SU-DHL-6 (cell line): ENCODE measurements around the gene ELN.

Experiments
- EZH2phosphoT487 ChIP-seq: fragments of 200-600 bp; sonication (generic), shearing (Covaris generic); conservative IDR thresholded peaks from 2 replicates; pipeline ENCODE4 v1.6.1; 2018; ENCODE audit warnings: mild to moderate bottlenecking, antibody characterized with exemption, low read length, moderate library complexity, mixed read lengths
- TF ChIP-seq, protein P1 (sequence below): fragments of 200-600 bp; sonication (generic); IDR thresholded peaks from one replicate; pipeline ENCODE4 v1.5.1; 2017; ENCODE audit warnings: antibody characterized with exemption, mild to moderate bottlenecking, low read length, moderate library complexity; ENCODE audit not compliant: insufficient read depth, poor library complexity, severe bottlenecking

DNA sequence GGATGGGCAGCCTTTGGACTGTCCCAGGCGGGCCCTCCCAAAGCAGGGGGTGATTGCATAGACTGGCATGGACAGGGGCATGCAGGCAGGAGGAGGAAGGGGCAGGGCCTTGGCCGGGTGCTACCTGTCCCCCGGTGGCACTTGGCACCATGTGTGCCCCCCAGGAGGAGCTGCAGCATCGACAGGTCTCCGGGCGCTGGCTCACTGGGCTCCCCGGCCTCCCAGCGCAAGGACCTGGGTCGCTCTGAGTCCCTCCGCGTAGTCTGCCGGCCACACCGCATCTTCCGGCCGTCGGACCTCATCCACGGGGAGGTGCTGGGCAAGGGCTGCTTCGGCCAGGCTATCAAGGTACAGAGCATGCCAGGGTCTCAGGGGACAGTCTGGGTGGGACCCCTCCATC, 78.9 kb downstream of the ELN start:
- TF ChIP-seq, protein P1, sequence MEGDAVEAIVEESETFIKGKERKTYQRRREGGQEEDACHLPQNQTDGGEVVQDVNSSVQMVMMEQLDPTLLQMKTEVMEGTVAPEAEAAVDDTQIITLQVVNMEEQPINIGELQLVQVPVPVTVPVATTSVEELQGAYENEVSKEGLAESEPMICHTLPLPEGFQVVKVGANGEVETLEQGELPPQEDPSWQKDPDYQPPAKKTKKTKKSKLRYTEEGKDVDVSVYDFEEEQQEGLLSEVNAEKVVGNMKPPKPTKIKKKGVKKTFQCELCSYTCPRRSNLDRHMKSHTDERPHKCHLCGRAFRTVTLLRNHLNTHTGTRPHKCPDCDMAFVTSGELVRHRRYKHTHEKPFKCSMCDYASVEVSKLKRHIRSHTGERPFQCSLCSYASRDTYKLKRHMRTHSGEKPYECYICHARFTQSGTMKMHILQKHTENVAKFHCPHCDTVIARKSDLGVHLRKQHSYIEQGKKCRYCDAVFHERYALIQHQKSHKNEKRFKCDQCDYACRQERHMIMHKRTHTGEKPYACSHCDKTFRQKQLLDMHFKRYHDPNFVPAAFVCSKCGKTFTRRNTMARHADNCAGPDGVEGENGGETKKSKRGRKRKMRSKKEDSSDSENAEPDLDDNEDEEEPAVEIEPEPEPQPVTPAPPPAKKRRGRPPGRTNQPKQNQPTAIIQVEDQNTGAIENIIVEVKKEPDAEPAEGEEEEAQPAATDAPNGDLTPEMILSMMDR = no peak
- TF ChIP-seq EZH2phosphoT487 = no peak
